ENCODE measurements around the gene CCR5AS.
A peak's percentile ranks its signal among the peaks of the same experiment; 100 is the strongest.
"Not testable (repeated sequence)": the region's sequence is repeated elsewhere in the genome, so short reads cannot be mapped to it uniquely, and the experiment has no call there.

The CCR5AS gene

GRCh38 chr3:46410669-46411068, 3.8 kb upstream of the CCR5AS start:
- Histone ChIP-seq H3K27me3 (ENCODE audit: insufficient read depth, low read length) (no peaks in the 10 kb centered on the region), H3K27ac (ENCODE audit: low read depth, low read length) (no peak overlapping the region), H3K9me3 (ENCODE audit: control insufficient read depth in 1 of 2, low read length in 2 of 2) (no peaks in the 10 kb centered on the region), H3K4me1 (ENCODE audit: insufficient read depth, low read length) (peaks cover 18% of the 10 kb centered on the region), H3K4me3 (ENCODE audit: low read length in 2 of 2) (no peak overlapping the region), H3K36me3 (ENCODE audit: insufficient read depth, low read length) (no peaks in the 10 kb centered on the region)
- intact Hi-C loops (cut with micrococcal nuclease), result no loop called here
- H3K4me1 Mint-ChIP-seq, result peaks cover 4 to 18% (median 12%) of the 10 kb centered on the region in 4 donors
- no peak for DNase-seq
- POLR2A ChIA-PET (ENCODE audit: partially characterized antibody), result no interaction called here
- no peaks in the 10 kb centered on the region for H3K9me3 Mint-ChIP-seq
- no peak overlapping the region for H3K4me3 Mint-ChIP-seq
- H3K27ac Mint-ChIP-seq, result no peak overlapping the region
- CTCF ChIA-PET (ENCODE audit: partially characterized antibody), result no interaction called here
- no peaks in the 10 kb centered on the region for H3K36me3 Mint-ChIP-seq
- H3K27me3 Mint-ChIP-seq, result peaks cover 1 to 2% of the 10 kb centered on the region in 2 donors

- no peaks in the 10 kb centered on the region for H3K27me3 ChIP-seq (ENCODE audit: insufficient read depth, low read length)
- H3K36me3 Mint-ChIP-seq, result no peaks in the 10 kb centered on the region
- ChIA-PET CTCF (ENCODE audit: partially characterized antibody) (no interaction called here), POLR2A (ENCODE audit: partially characterized antibody) (no interaction called here)
- H3K4me3 Mint-ChIP-seq, result no peak overlapping the region
- H3K4me1 Mint-ChIP-seq, result peaks cover 3 to 18% (median 12%) of the 10 kb centered on the region in 4 donors
- no peak overlapping the region for H3K27ac ChIP-seq (ENCODE audit: low read depth, low read length)
- no peaks in the 10 kb centered on the region for H3K36me3 ChIP-seq (ENCODE audit: insufficient read depth, low read length)
- no peak for DNase-seq
- no peak overlapping the region for H3K4me3 ChIP-seq (ENCODE audit: low read length in 2 of 2)
- H3K9me3 Mint-ChIP-seq, result no peaks in the 10 kb centered on the region
- intact Hi-C loops (cut with micrococcal nuclease), result no loop called here
- H3K9me3 ChIP-seq (ENCODE audit: control insufficient read depth in 1 of 2, low read length in 2 of 2), result no peaks in the 10 kb centered on the region
- peaks cover 1 to 2% of the 10 kb centered on the region in 2 donors for H3K27me3 Mint-ChIP-seq
- peaks cover 18% of the 10 kb centered on the region for H3K4me1 ChIP-seq (ENCODE audit: insufficient read depth, low read length)
- peak overlapping the region in 3 of 7 donors; percentile 3 to 8 (median 8) for H3K27ac Mint-ChIP-seq
Measured at GRCh38 chr3:46409739-46410489, 3.0 kb upstream of the CCR5AS start.

DNA sequence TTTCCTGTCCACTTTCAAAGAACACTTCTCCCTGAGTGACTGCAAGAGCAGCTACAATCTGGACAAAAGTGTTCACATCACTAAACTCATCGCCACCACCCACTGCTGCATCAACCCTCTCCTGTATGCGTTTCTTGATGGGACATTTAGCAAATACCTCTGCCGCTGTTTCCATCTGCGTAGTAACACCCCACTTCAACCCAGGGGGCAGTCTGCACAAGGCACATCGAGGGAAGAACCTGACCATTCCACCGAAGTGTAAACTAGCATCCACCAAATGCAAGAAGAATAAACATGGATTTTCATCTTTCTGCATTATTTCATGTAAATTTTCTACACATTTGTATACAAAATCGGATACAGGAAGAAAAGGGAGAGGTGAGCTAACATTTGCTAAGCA, 2.0 kb upstream of the CCR5AS start:
- no peaks in the 10 kb centered on the region for H3K9me3 ChIP-seq (ENCODE audit: control insufficient read depth in 1 of 2, low read length in 2 of 2)
- Mint-ChIP-seq H3K27ac (peak overlapping the region in 1 of 7 donors; percentile 66), H3K4me3 (no peak overlapping the region), H3K9me3 (no peaks in the 10 kb centered on the region), H3K4me1 (peaks cover 3 to 18% (median 12%) of the 10 kb centered on the region in 4 donors), H3K36me3 (no peaks in the 10 kb centered on the region), H3K27me3 (peaks cover 2 to 3% of the 10 kb centered on the region in 2 donors)
- H3K4me3 ChIP-seq (ENCODE audit: low read length in 2 of 2), result no peak overlapping the region
- ChIA-PET POLR2A (ENCODE audit: partially characterized antibody) (no interaction called here), CTCF (ENCODE audit: partially characterized antibody) (interaction anchor here (3.5 kb wide), 1 partner anchor 31 kb away, joined by 13 read pairs; no protein-coding TSS in a partner anchor)
- no peak overlapping the region for H3K27ac ChIP-seq (ENCODE audit: low read depth, low read length)
- intact Hi-C loops (cut with micrococcal nuclease), result no loop called here
- no peak for DNase-seq
- peaks cover 18% of the 10 kb centered on the region for H3K4me1 ChIP-seq (ENCODE audit: insufficient read depth, low read length)
- no peaks in the 10 kb centered on the region for H3K36me3 ChIP-seq (ENCODE audit: insufficient read depth, low read length)
- H3K27me3 ChIP-seq (ENCODE audit: insufficient read depth, low read length), result no peaks in the 10 kb centered on the region

DNA sequence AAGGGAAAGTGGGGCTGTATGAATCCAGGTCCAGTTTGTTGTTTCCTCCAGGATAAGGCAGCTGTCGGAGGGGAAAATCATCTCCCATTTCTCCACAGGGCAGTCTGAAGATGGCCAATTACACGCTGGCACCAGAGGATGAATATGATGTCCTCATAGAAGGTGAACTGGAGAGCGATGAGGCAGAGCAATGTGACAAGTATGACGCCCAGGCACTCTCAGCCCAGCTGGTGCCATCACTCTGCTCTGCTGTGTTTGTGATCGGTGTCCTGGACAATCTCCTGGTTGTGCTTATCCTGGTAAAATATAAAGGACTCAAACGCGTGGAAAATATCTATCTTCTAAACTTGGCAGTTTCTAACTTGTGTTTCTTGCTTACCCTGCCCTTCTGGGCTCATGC, 1.1 kb upstream of the CCR5AS start:
- Mint-ChIP-seq H3K4me3 (peak overlapping the region in 3 of 8 donors; percentile 32 to 35 (median 35)), H3K36me3 (no peaks in the 10 kb centered on the region), H3K27ac (peak overlapping the region in 2 of 7 donors; percentile 24 to 77), H3K9me3 (no peaks in the 10 kb centered on the region), H3K27me3 (peaks cover 2 to 5% of the 10 kb centered on the region in 2 donors), H3K4me1 (peaks cover 3 to 18% (median 12%) of the 10 kb centered on the region in 4 donors)
- no peak overlapping the region for H3K4me3 ChIP-seq (ENCODE audit: low read length in 2 of 2)
- H3K9me3 ChIP-seq (ENCODE audit: control insufficient read depth in 1 of 2, low read length in 2 of 2), result no peaks in the 10 kb centered on the region
- H3K27ac ChIP-seq (ENCODE audit: low read depth, low read length), result no peak overlapping the region
- intact Hi-C loops (cut with micrococcal nuclease), result no loop called here
- no peak for DNase-seq
- no peaks in the 10 kb centered on the region for H3K36me3 ChIP-seq (ENCODE audit: insufficient read depth, low read length)
- CTCF ChIA-PET (ENCODE audit: partially characterized antibody), result interaction anchor here (1.1 to 3.5 kb wide), 2 partner anchors 30 to 81 kb away, joined by 3 to 13 read pairs; no protein-coding TSS in a partner anchor
- no peaks in the 10 kb centered on the region for H3K27me3 ChIP-seq (ENCODE audit: insufficient read depth, low read length)
- peaks cover 18% of the 10 kb centered on the region for H3K4me1 ChIP-seq (ENCODE audit: insufficient read depth, low read length)
- POLR2A ChIA-PET (ENCODE audit: partially characterized antibody), result no interaction called here

DNA sequence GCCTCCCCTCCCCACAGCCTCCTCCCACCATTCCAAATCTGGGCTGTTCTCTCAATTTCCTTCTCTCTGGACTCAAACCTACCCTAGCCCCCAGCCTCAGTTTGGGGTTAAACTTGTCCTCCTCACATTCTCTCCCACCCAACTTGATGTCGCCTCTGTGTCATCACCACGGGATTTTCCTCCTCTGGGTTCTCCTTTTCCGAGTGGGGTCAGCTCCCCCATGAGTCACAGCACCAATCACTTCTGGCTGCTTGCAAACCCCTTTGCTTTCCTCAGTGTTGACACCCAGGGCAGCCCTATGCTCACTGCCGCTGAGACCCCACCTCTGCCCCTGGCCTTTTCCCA, 451 bp downstream of the CCR5AS start:
- Mint-ChIP-seq H3K36me3 (no peaks in the 10 kb centered on the region), H3K9me3 (no peaks in the 10 kb centered on the region), H3K4me3 (no peak overlapping the region), H3K27me3 (peaks cover 2 to 7% of the 10 kb centered on the region in 2 donors), H3K27ac (peak overlapping the region in 3 of 7 donors; percentile 86 to 90 (median 89)), H3K4me1 (peaks cover 3 to 18% (median 12%) of the 10 kb centered on the region in 4 donors)
- Histone ChIP-seq H3K27me3 (ENCODE audit: insufficient read depth, low read length) (no peaks in the 10 kb centered on the region), H3K36me3 (ENCODE audit: insufficient read depth, low read length) (no peaks in the 10 kb centered on the region), H3K4me1 (ENCODE audit: insufficient read depth, low read length) (peaks cover 18% of the 10 kb centered on the region), H3K27ac (ENCODE audit: low read depth, low read length) (no peak overlapping the region), H3K4me3 (ENCODE audit: low read length in 2 of 2) (no peak overlapping the region), H3K9me3 (ENCODE audit: control insufficient read depth in 1 of 2, low read length in 2 of 2) (no peaks in the 10 kb centered on the region)
- DNase-seq, result no peak
- POLR2A ChIA-PET (ENCODE audit: partially characterized antibody), result no interaction called here
- intact Hi-C loops (cut with micrococcal nuclease), result no loop called here
- CTCF ChIA-PET (ENCODE audit: partially characterized antibody), result interaction anchor here (3.5 kb wide), 1 partner anchor 29 kb away, joined by 13 read pairs; no protein-coding TSS in a partner anchor

GRCh38 chr3:46405301-46406019, 1.4 kb downstream of the CCR5AS start:
- Histone ChIP-seq H3K4me1 (ENCODE audit: insufficient read depth, low read length) (peaks cover 18% of the 10 kb centered on the region), H3K4me3 (ENCODE audit: low read length in 2 of 2) (no peak overlapping the region), H3K36me3 (ENCODE audit: insufficient read depth, low read length) (no peaks in the 10 kb centered on the region), H3K27ac (ENCODE audit: low read depth, low read length) (no peak overlapping the region), H3K9me3 (ENCODE audit: control insufficient read depth in 1 of 2, low read length in 2 of 2) (no peaks in the 10 kb centered on the region), H3K27me3 (ENCODE audit: insufficient read depth, low read length) (no peaks in the 10 kb centered on the region)
- Mint-ChIP-seq H3K4me3 (no peak overlapping the region), H3K4me1 (peaks cover 3 to 18% (median 12%) of the 10 kb centered on the region in 4 donors), H3K36me3 (no peaks in the 10 kb centered on the region), H3K27ac (peak overlapping the region in 3 of 7 donors; percentile 37 to 54 (median 48)), H3K9me3 (no peaks in the 10 kb centered on the region), H3K27me3 (peaks cover 0 to 6% of the 10 kb centered on the region in 2 donors)
- ChIA-PET CTCF (ENCODE audit: partially characterized antibody) (interaction anchor here (3.5 kb wide), 1 partner anchor 28 kb away, joined by 13 read pairs; no protein-coding TSS in a partner anchor), POLR2A (ENCODE audit: partially characterized antibody) (no interaction called here)
- DNase-seq, result no peak
- intact Hi-C loops (cut with micrococcal nuclease), result no loop called here

DNA sequence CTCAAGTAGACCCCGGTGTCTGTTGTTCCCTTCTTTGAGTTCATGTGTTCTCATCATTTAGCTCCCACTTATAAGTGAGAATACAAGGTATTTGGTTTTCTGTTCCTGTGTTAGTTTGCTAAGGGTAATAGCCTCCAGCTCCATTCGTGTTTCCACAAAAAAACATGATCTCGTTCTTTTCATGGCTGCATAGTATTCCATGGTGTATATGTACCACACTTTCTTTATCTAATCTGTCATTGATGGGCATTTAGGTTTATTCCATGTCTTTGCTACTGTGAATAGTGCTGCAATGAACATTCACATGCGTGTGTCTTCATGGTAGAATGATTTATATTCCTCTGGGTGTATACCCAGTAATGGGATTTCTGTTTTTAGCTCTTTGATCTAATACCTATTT, 4.0 kb downstream of the CCR5AS start:
- H3K27me3 ChIP-seq (ENCODE audit: insufficient read depth, low read length); POLR2A ChIA-PET (ENCODE audit: partially characterized antibody); intact Hi-C loops (cut with micrococcal nuclease): not testable (repeated sequence)

More for the DNA sequence above, 4.0 kb downstream of the CCR5AS start:
- DNase-seq; H3K9me3 Mint-ChIP-seq; H3K36me3 Mint-ChIP-seq; H3K27ac Mint-ChIP-seq; H3K27me3 Mint-ChIP-seq; H3K36me3 ChIP-seq (ENCODE audit: insufficient read depth, low read length); CTCF ChIA-PET (ENCODE audit: partially characterized antibody); H3K4me3 ChIP-seq (ENCODE audit: low read length in 2 of 2); H3K27ac ChIP-seq (ENCODE audit: low read depth, low read length); H3K4me3 Mint-ChIP-seq; H3K9me3 ChIP-seq (ENCODE audit: control insufficient read depth in 1 of 2, low read length in 2 of 2): not testable (repeated sequence)
- peaks cover 13% of the 10 kb centered on the region for H3K4me1 ChIP-seq (ENCODE audit: insufficient read depth, low read length)
- peaks cover 3 to 13% (median 9%) of the 10 kb centered on the region in 4 donors for H3K4me1 Mint-ChIP-seq
